ENCODE results near the gene EPHA1.
"Not testable (repeated sequence)": the region's sequence is repeated elsewhere in the genome, so short reads cannot be mapped to it uniquely, and the experiment has no call there.

The EPHA1 gene

GRCh38 chr7:143429770-143430698 lies 21.4 kb upstream of the EPHA1 start:
- no peak for DNase-seq (ENCODE audit: low read depth)

GRCh38 chr7:143426479-143427142 lies 18.0 kb upstream of the EPHA1 start:
- DNase-seq (ENCODE audit: low read depth): no peak

GRCh38 chr7:143424476-143424875 lies 15.8 kb upstream of the EPHA1 start:
- not testable (repeated sequence) for DNase-seq (ENCODE audit: low read depth)

- DNase-seq (ENCODE audit: low read depth): no peak
Measured at GRCh38 chr7:143422033-143422432, 13.4 kb upstream of the EPHA1 start.

GRCh38 chr7:143420624-143421023 lies 12.0 kb upstream of the EPHA1 start:
- not testable (repeated sequence) for DNase-seq (ENCODE audit: low read depth)

- no peak for DNase-seq (ENCODE audit: low read depth)
Measured at GRCh38 chr7:143419880-143420279, 11.2 kb upstream of the EPHA1 start.

- DNase-seq (ENCODE audit: low read depth): no peak
Measured at GRCh38 chr7:143418681-143419458, 10.2 kb upstream of the EPHA1 start.

GRCh38 chr7:143417734-143418383 lies 9.2 kb upstream of the EPHA1 start:
- no peak for DNase-seq (ENCODE audit: low read depth)

- DNase-seq (ENCODE audit: low read depth): no peak
Measured at GRCh38 chr7:143416565-143417149, 8.0 kb upstream of the EPHA1 start.

- no peak for DNase-seq (ENCODE audit: low read depth)
Measured at GRCh38 chr7:143415742-143416397, 7.2 kb upstream of the EPHA1 start.

GRCh38 chr7:143415209-143415608 lies 6.6 kb upstream of the EPHA1 start:
- DNase-seq (ENCODE audit: low read depth): not testable (repeated sequence)

- no peak for DNase-seq (ENCODE audit: low read depth)
Measured at GRCh38 chr7:143413123-143413522, 4.5 kb upstream of the EPHA1 start.

GRCh38 chr7:143411976-143412708 lies 3.5 kb upstream of the EPHA1 start:
- no peak for DNase-seq (ENCODE audit: low read depth)

GRCh38 chr7:143410521-143411004 lies 1.9 kb upstream of the EPHA1 start:
- DNase-seq (ENCODE audit: low read depth): no peak

GRCh38 chr7:143408252-143408685 lies 387 bp downstream of the EPHA1 start:
- DNase-seq (ENCODE audit: low read depth): no peak

GRCh38 chr7:143407287-143408251 lies 1.1 kb downstream of the EPHA1 start:
- DNase-seq (ENCODE audit: low read depth): no peak

GRCh38 chr7:143406002-143406357 lies 2.7 kb downstream of the EPHA1 start:
- DNase-seq (ENCODE audit: low read depth): no peak

GRCh38 chr7:143405173-143406001 lies 3.3 kb downstream of the EPHA1 start:
- DNase-seq (ENCODE audit: low read depth): no peak
